IMR-90 (cell line): Measurements from ENCODE around the gene EIF4G3. TPM values are rescaled to one million over a fixed set of nuclear protein-coding genes. Genes with fewer than 3 reads are reported as not detected.

ENCODE experiments used
- ATAC-seq: fragments of 200-7000 bp; cut with Tn5 transposase; 2 replicates; pipeline ENCODE4 v1.9.1; 2020; ENCODE audit warnings: low read depth, mild to moderate bottlenecking, moderate library complexity
- BruUV-seq: library from RNA; stranded (reverse); fragments of 400-500 nt; replicated peaks from 2 replicates; lab custom pipeline; 2021; lab: Mats Ljungman, UMichigan
- CTCF ChIA-PET: fragments of 300-600 bp; formaldehyde crosslinking; extraction: SDS; loops from one replicate; lab custom pipeline; 2021; ENCODE audit warnings: antibody characterized with exemption; lab: Yijun Ruan, JAX
- POLR2A ChIA-PET: fragments of 300-600 bp; sonication (Branson Sonifier 250); formaldehyde crosslinking; loops from one replicate; lab custom pipeline; 2022; ENCODE audit warnings: antibody characterized with exemption; ENCODE audit not compliant: unreplicated experiment; lab: Charles Lee
- DNase-seq: peaks from one replicate; pipeline ENCODE4 v3.0.0; 2013
- H2AFZ ChIP-seq: replicated peaks from 2 replicates; pipeline ENCODE3; 2013; ENCODE audit warnings: low read length, mild to moderate bottlenecking; ENCODE audit not compliant: poor library complexity
- H2AK5ac ChIP-seq: 2 replicates; pipeline ENCODE4 v1.6.1; 2013; ENCODE audit warnings: low read depth, low read length, inconsistent platforms
- H2AK9ac ChIP-seq: replicated peaks from 2 replicates; pipeline ENCODE3; 2013; ENCODE audit warnings: mild to moderate bottlenecking, low read depth, low read length, moderate library complexity; ENCODE audit not compliant: poor library complexity
- H2BK120ac ChIP-seq: 2 replicates; pipeline ENCODE4 v1.6.1; 2013; ENCODE audit warnings: low read depth, low read length, inconsistent platforms
- H2BK15ac ChIP-seq: 3 replicates; pipeline ENCODE4 v1.6.1; 2013; ENCODE audit warnings: low read depth, low read length, inconsistent platforms
- H2BK20ac ChIP-seq: 2 replicates; pipeline ENCODE4 v1.6.1; 2013; ENCODE audit warnings: low read depth, mild to moderate bottlenecking, inconsistent platforms, low read length, moderate library complexity
- H2BK5ac ChIP-seq: 2 replicates; pipeline ENCODE4 v1.6.1; 2013; ENCODE audit warnings: mild to moderate bottlenecking, low read depth, low read length, inconsistent platforms; ENCODE audit not compliant: poor library complexity, severe bottlenecking
- H3K14ac ChIP-seq: replicated peaks from 2 replicates; pipeline ENCODE4 v1.6.1; 2013; ENCODE audit warnings: low read depth, low read length, inconsistent platforms
- H3K18ac ChIP-seq: 2 replicates; pipeline ENCODE4 v1.6.1; 2013; ENCODE audit warnings: low read depth, low read length, control low read depth
- H3K23ac ChIP-seq: 2 replicates; pipeline ENCODE4 v1.6.1; 2013; ENCODE audit warnings: low read depth, low read length, inconsistent platforms
- H3K27ac ChIP-seq: 2 replicates; pipeline ENCODE4 v1.5.1; 2013; ENCODE audit warnings: mild to moderate bottlenecking, control low read depth, low read length; ENCODE audit not compliant: insufficient read depth
- H3K27me3 ChIP-seq: 2 replicates; pipeline ENCODE4 v1.6.1; 2013; ENCODE audit warnings: low read length; ENCODE audit not compliant: control insufficient read depth, insufficient read depth
- H3K36me3 ChIP-seq: 2 replicates; pipeline ENCODE4 v1.6.1; 2013; ENCODE audit warnings: low read length, mixed read lengths; ENCODE audit not compliant: control insufficient read depth, insufficient read depth
- H3K4ac ChIP-seq: 2 replicates; pipeline ENCODE4 v1.6.1; 2013; ENCODE audit warnings: low read depth, low read length, inconsistent platforms
- H3K4me1 ChIP-seq: 2 replicates; pipeline ENCODE4 v1.6.1; 2013; ENCODE audit warnings: low read length, mixed read lengths; ENCODE audit not compliant: control insufficient read depth, insufficient read depth
- H3K4me2 ChIP-seq: 2 replicates; pipeline ENCODE4 v1.6.1; 2013; ENCODE audit warnings: low read depth, mild to moderate bottlenecking, control low read depth, low read length, moderate library complexity
- H3K4me3 ChIP-seq: 2 replicates; pipeline ENCODE4 v1.5.1; 2013; ENCODE audit warnings: low read depth, mild to moderate bottlenecking, control low read depth, low read length, moderate library complexity; ENCODE audit not compliant: insufficient read depth
- H3K56ac ChIP-seq: 2 replicates; pipeline ENCODE4 v1.6.1; 2013; ENCODE audit warnings: low read length, inconsistent platforms; ENCODE audit not compliant: insufficient read depth; ENCODE audit errors: extremely low read depth
- H3K79me1 ChIP-seq, 2 experiments: 2 replicates each; pipeline ENCODE4 v1.6.1; 2013; ENCODE audit warnings: low read length in 2 of 2, inconsistent platforms in 1 of 2, low read depth in 1 of 2
- H3K9ac ChIP-seq: 2 replicates; pipeline ENCODE4 v1.6.1; 2013; ENCODE audit warnings: low read depth, low read length, control low read depth
- H3K9me1 ChIP-seq: 2 replicates; pipeline ENCODE4 v1.6.1; 2013; ENCODE audit warnings: low read length, inconsistent platforms; ENCODE audit not compliant: insufficient read depth
- H3K9me3 ChIP-seq: 2 replicates; pipeline ENCODE4 v1.6.1; 2013; ENCODE audit warnings: low read length; ENCODE audit not compliant: control insufficient read depth, insufficient read depth
- H4K20me1 ChIP-seq: 2 replicates; pipeline ENCODE4 v1.6.1; 2013; ENCODE audit warnings: low read length, inconsistent platforms; ENCODE audit not compliant: insufficient read depth
- H4K5ac ChIP-seq: 2 replicates; pipeline ENCODE4 v1.6.1; 2013; ENCODE audit warnings: mild to moderate bottlenecking, low read depth, low read length, control low read depth
- H4K8ac ChIP-seq, 2 experiments: 2 replicates each; pipeline ENCODE4 v1.6.1; 2013; ENCODE audit warnings: low read depth in 2 of 2, low read length in 2 of 2, control low read depth in 1 of 2, inconsistent platforms in 1 of 2
- H4K91ac ChIP-seq: 2 replicates; pipeline ENCODE4 v1.6.1; 2013; ENCODE audit warnings: low read depth, low read length, inconsistent platforms; ENCODE audit not compliant: insufficient read depth
- CEBPB ChIP-seq: IDR thresholded peaks from 2 replicates; pipeline ENCODE4 v1.6.1; 2012; ENCODE audit warnings: low read depth, low read length, improper control_type of control experiment
- FOS ChIP-seq: fragments of 150-350 bp; IDR thresholded peaks from 2 replicates; pipeline ENCODE4 v1.6.1; 2016; ENCODE audit warnings: low read depth, low read length
- MAFK ChIP-seq: IDR thresholded peaks from 2 replicates; pipeline ENCODE4 v1.6.1; 2012; ENCODE audit warnings: low read depth, low read length, improper control_type of control experiment
- RAD21 ChIP-seq: IDR thresholded peaks from 2 replicates; pipeline ENCODE4 v1.6.1; 2012; ENCODE audit warnings: low read length, improper control_type of control experiment
- SMC3 ChIP-seq: fragments of 150-350 bp; IDR thresholded peaks from 2 replicates; pipeline ENCODE4 v1.6.1; 2016; ENCODE audit warnings: low read depth, mild to moderate bottlenecking, antibody characterized with exemption, low read length, moderate library complexity
- WGBS, 2 experiments: methylation state at CpG; one replicate each; pipeline versions ENCODE4 v1.1.5 to v1.1.7; 2013; ENCODE audit warnings: missing lambda C conversion rate in 2 of 2; ENCODE audit not compliant: insufficient read length in 1 of 2; ENCODE audit errors: extremely low coverage in 2 of 2; 5-methylcytosine and 5-hydroxymethylcytosine counted together
- dilution Hi-C: fragments of 300-500 bp; cut with HindIII; formaldehyde crosslinking; loops from one replicate; pipeline ENCODE4 v1.14.3; 2018; ENCODE audit warnings: low sequenced_read_pairs; ENCODE audit not compliant: unreplicated experiment
- in situ Hi-C: fragments of 300-500 bp; cut with MboI; formaldehyde crosslinking; loops from 3 replicates; pipeline ENCODE4 v1.14.3; 2019; ENCODE audit warnings: low sequenced_read_pairs, inconsistent platforms, mixed read lengths
- intact Hi-C: fragments of 100-400 bp; cut with micrococcal nuclease; formaldehyde crosslinking; loops from 2 replicates; pipeline ENCODE4 v1.10.0; 2022
- polyA plus RNA-seq, 3 experiments: library from polyadenylated mRNA; depleted of rRNA; stranded (reverse); fragments of >200 nt; gene quantifications; 2 replicates each; pipeline ENCODE4 v1.2.3, GENCODE V29; 2012; ENCODE audit warnings: low replicate concordance in 1 of 3
- total RNA-seq: library from RNA; depleted of rRNA; stranded (reverse); fragments of >200 nt; gene quantifications from 2 replicates; pipeline ENCODE4 v1.2.3, GENCODE V29; 2012

EIF4G3 gene
- total and polyA plus RNA-seq, 2 of the 4 experiments (the other 2 are of a cell fraction): 25.8 to 49.2 TPM

DNA sequence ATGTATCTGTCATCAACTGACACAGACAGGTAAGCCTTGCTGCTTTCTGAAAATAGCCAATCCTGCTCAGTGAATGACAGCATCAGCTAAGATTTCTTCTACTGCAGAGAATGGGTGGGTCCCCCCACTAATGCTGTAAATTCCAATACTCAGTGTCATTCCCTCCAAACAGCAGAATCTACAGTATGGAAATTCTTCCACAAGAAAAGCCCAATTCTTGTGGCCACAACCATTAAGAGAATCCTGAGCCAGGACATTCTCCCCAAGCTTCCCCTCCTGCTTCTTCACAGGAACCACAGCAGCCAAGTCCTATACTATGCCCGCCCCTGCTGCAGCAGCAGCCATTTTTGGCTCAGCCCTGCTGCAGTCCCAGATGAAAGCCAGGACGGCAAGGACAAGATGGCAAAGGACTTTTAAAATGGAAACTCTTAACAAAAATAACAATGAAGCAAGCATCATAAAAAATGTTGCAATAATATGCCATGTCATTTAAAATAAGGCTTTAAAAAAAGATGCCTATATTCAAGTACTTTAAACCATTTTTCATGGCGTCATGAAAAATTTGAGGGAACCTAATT, 26.8 kb downstream of the EIF4G3 start:
- intact Hi-C loops: no loop called here

More for the DNA sequence above, 26.8 kb downstream of the EIF4G3 start:
- Histone ChIP-seq H3K23ac (peak overlapping the region; percentile 31; the same call in 1 of the 2 replicates), H3K14ac (no peak overlapping the region; the same call in 1 of the 2 replicates), H4K91ac (peak overlapping the region; percentile 66; the same call in 1 of the 2 replicates), H2BK120ac (peak overlapping the region; percentile 67), H2AFZ (no peak overlapping the region), H4K8ac (peak overlapping the region in 1 of 2 experiments; percentile 91; a peak in 2 of 4 replicates), H4K20me1 (peaks cover 24% of the 10 kb centered on the region), H2AK5ac (peak overlapping the region; percentile 26; the same call in 1 of the 2 replicates), H3K9me1 (peaks cover 16% of the 10 kb centered on the region), H3K4me1 (peaks cover 5% of the 10 kb centered on the region), H3K9me3 (no peaks in the 10 kb centered on the region), H2BK15ac (peak overlapping the region; percentile 1; the same call in 2 of the 3 replicates), H3K9ac (no peak overlapping the region; the same call in 1 of the 2 replicates), H3K18ac (peak overlapping the region; percentile 43; the same call in 1 of the 2 replicates), H3K4me2 (peak overlapping the region; percentile 73; the same call in 1 of the 2 replicates), H3K56ac (peak overlapping the region; percentile 53; the same call in 1 of the 2 replicates), H2AK9ac (peak overlapping the region; percentile 12), H3K27me3 (no peaks in the 10 kb centered on the region), H3K36me3 (peaks cover 11% of the 10 kb centered on the region), H3K79me1 (peaks cover 11 to 70% of the 10 kb centered on the region in 2 experiments), H3K4me3 (no peak overlapping the region), H2BK20ac (peak overlapping the region; percentile 60), H2BK5ac (peak overlapping the region; percentile 91), H3K4ac (peak overlapping the region; percentile 55), H3K27ac (peak overlapping the region; percentile 47), H4K5ac (no peak overlapping the region; the same call in 1 of the 2 replicates)
- dilution Hi-C loops: no loop called here
- no CpG with 5 or more reads among the region's 3 CpGs for WGBS, 2 experiments
- peak; percentile 91 for ATAC-seq
- no TSS peak for BruUV-seq
- CTCF ChIA-PET: interaction anchor here (0.6 to 1.0 kb wide), 2 partner anchors 13 to 385 kb away, joined by 4 to 5 read pairs; no protein-coding TSS in a partner anchor
- peak; percentile 15; the same call in 1 of the 2 replicates for TF ChIP-seq RAD21
- peak; percentile 82 for TF ChIP-seq CEBPB
- TF ChIP-seq FOS: peak; percentile 35; the same call in 1 of the 2 replicates
- no peak for TF ChIP-seq SMC3
- TF ChIP-seq MAFK: peak; percentile 50; the same call in 1 of the 2 replicates
- in situ Hi-C loops: no loop called here
- DNase-seq: peak; percentile 96
- POLR2A ChIA-PET: no interaction called here
